Measurements from ENCODE around the gene EMP3.
"Not testable (repeated sequence)": the region's sequence is repeated elsewhere in the genome, so short reads cannot be mapped to it uniquely, and the experiment has no call there.

The EMP3 gene

DNA sequence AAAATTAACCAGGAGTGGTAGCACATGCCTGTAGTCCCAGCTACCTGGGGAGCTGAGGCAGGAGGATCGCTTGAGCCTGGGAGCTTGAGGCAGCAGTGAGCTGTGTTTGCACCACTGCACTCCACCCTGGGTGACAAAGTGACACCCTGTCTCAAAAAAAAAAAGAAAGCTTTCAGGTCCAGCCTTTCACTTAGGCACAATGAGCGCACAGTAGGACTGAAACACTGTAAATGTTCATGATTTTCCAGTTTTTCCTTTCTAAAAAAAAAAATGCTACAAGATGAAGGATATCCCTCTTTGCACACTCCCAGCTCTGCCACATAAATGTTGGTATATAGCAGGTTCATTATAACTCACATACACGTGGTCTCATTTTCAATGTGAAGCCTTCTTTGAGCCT, 37.6 kb upstream of the EMP3 start:
- H3K4me2 ChIP-seq (ENCODE audit: low read length): no peak overlapping the region
- H3K4me3 ChIP-seq (ENCODE audit: low read length): no peak overlapping the region
- H3K4me1 ChIP-seq (ENCODE audit: low read length): peaks cover 3% of the 10 kb centered on the region; the same call in 1 of the 2 replicates
- H3K27ac ChIP-seq (ENCODE audit: low read length): no peak overlapping the region
- H3K79me2 ChIP-seq (ENCODE audit: low read length): no peaks in the 10 kb centered on the region
- H3K9me3 ChIP-seq (ENCODE audit: insufficient read depth, low read length): peaks cover 6% of the 10 kb centered on the region
- H3K36me3 ChIP-seq (replicated peaks; ENCODE audit: low read depth, low read length): no peaks in the 10 kb centered on the region
- no peak overlapping the region for H2AFZ ChIP-seq (ENCODE audit: low read depth, low read length)
- H4K20me1 ChIP-seq (ENCODE audit: insufficient read depth, low read length): no peaks in the 10 kb centered on the region
- peaks cover 19% of the 10 kb centered on the region for H3K27me3 ChIP-seq (ENCODE audit: low read depth, low read length)
- no peak overlapping the region for H3K9ac ChIP-seq (ENCODE audit: low read length)
- TF ChIP-seq EZH2phosphoT487 (IDR thresholded peaks at IDR 0.05; ENCODE audit: low read depth): no peak
- TF ChIP-seq, protein P1, sequence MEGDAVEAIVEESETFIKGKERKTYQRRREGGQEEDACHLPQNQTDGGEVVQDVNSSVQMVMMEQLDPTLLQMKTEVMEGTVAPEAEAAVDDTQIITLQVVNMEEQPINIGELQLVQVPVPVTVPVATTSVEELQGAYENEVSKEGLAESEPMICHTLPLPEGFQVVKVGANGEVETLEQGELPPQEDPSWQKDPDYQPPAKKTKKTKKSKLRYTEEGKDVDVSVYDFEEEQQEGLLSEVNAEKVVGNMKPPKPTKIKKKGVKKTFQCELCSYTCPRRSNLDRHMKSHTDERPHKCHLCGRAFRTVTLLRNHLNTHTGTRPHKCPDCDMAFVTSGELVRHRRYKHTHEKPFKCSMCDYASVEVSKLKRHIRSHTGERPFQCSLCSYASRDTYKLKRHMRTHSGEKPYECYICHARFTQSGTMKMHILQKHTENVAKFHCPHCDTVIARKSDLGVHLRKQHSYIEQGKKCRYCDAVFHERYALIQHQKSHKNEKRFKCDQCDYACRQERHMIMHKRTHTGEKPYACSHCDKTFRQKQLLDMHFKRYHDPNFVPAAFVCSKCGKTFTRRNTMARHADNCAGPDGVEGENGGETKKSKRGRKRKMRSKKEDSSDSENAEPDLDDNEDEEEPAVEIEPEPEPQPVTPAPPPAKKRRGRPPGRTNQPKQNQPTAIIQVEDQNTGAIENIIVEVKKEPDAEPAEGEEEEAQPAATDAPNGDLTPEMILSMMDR (IDR thresholded peaks at IDR 0.05; ENCODE audit: low read depth, low read length): no peak

DNA sequence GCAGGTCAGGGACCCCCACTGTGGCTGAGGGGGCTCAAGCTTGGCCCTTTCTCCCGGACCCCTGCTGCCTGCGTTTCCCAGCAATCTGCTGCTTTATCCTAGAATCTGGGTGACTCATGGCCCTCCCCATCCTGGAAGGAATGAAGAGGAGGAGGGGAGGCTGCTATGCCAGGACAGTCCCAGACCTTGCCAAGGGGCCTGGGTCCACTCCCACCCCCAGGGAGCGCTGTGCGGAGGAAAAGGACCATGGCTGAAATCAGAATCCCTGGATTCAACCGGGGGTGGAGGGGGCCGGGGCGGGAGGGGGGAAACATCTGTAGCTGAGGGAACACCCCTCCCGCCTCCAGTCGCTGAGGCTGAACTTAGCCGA, 35.0 kb upstream of the EMP3 start:
- H3K9ac ChIP-seq (ENCODE audit: low read length): no peak overlapping the region

DNA sequence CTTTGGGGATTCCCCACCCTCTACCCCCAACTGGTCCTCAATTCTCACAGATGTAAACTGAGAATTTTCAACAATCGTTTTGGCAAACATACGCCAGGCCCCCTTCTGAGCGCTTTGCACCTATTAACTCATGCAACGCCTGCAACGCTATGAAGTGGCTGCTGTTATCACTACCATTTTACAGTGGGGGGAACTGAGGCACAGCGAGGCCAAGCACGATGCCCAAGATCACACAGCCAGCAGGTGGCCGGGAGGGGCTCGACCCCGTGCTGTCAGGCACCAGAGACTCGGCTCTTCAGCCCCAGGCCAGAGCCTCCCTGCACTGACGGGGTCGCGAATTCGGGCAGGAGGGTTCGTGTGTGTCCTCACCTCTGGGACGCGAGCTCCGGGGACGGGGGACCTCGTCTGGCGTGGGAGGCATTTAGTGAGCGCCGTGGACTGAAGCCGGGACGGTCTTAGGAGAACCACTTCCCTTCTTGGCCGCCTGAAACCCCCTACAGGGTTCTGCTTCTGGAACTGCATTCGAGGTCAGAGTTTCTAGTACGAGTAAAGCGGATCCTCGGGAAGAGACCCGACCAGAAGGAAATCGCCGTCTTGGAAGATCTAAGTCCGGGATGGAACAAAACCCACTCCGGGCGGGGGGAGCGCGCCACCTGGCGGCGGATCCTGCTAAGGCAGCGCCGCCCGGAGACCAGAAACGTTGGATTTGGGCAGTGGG, 34.4 kb upstream of the EMP3 start:
- no peak overlapping the region for H3K27ac ChIP-seq (ENCODE audit: low read length)

More for the DNA sequence above, 35.0 kb upstream of the EMP3 start:
- Histone ChIP-seq H3K4me3 (ENCODE audit: low read length) (peak overlapping the region; percentile 77), H3K4me1 (ENCODE audit: low read length) (peaks cover 3% of the 10 kb centered on the region; the same call in 1 of the 2 replicates), H4K20me1 (ENCODE audit: insufficient read depth, low read length) (no peaks in the 10 kb centered on the region), H3K9me3 (ENCODE audit: insufficient read depth, low read length) (no peaks in the 10 kb centered on the region; the same call in 1 of the 2 replicates), H3K27me3 (ENCODE audit: low read depth, low read length) (peaks cover 19% of the 10 kb centered on the region), H3K79me2 (ENCODE audit: low read length) (no peaks in the 10 kb centered on the region), H3K27ac (ENCODE audit: low read length) (no peak overlapping the region), H3K4me2 (ENCODE audit: low read length) (peak overlapping the region; percentile 95), H2AFZ (ENCODE audit: low read depth, low read length) (no peak overlapping the region), H3K36me3 (replicated peaks; ENCODE audit: low read depth, low read length) (no peaks in the 10 kb centered on the region)
- TF ChIP-seq, protein P1 (IDR thresholded peaks at IDR 0.05; ENCODE audit: low read depth, low read length): no peak
- TF ChIP-seq EZH2phosphoT487 (IDR thresholded peaks at IDR 0.05; ENCODE audit: low read depth): no peak

DNA sequence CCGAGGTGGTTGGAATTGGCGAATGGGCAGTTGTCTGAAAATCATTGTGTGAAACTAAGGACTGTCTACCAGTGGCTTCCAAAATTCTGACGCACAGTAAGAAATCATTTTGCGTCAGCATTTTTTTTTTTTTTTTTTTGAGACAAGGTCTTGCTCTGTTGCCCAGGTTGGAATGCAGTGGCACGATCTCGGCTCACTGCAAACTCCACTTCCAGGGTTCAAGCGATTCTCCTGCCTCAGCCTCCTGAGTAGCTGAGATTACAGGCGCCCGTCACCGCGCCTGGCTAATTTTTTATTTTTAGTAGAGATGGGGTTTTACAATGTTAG, 33.9 kb upstream of the EMP3 start:
- Histone ChIP-seq H3K4me3 (ENCODE audit: low read length) (peak overlapping the region; percentile 77), H3K27me3 (ENCODE audit: low read depth, low read length) (peaks cover 15% of the 10 kb centered on the region), H2AFZ (ENCODE audit: low read depth, low read length) (peak overlapping the region; percentile 82), H3K4me2 (ENCODE audit: low read length) (peak overlapping the region; percentile 95)
- H3K9me3 ChIP-seq (ENCODE audit: insufficient read depth, low read length); H3K4me1 ChIP-seq (ENCODE audit: low read length); H3K9ac ChIP-seq (ENCODE audit: low read length); H4K20me1 ChIP-seq (ENCODE audit: insufficient read depth, low read length); H3K79me2 ChIP-seq (ENCODE audit: low read length); H3K27ac ChIP-seq (ENCODE audit: low read length); H3K36me3 ChIP-seq (replicated peaks; ENCODE audit: low read depth, low read length): not testable (repeated sequence)

More for the DNA sequence above, 34.4 kb upstream of the EMP3 start:
- Histone ChIP-seq H3K9ac (ENCODE audit: low read length) (peak overlapping the region; percentile 38), H3K9me3 (ENCODE audit: insufficient read depth, low read length) (no peaks in the 10 kb centered on the region; the same call in 1 of the 2 replicates), H3K4me1 (ENCODE audit: low read length) (peaks cover 3% of the 10 kb centered on the region; the same call in 1 of the 2 replicates), H3K4me2 (ENCODE audit: low read length) (peak overlapping the region; percentile 95), H3K79me2 (ENCODE audit: low read length) (no peaks in the 10 kb centered on the region), H4K20me1 (ENCODE audit: insufficient read depth, low read length) (no peaks in the 10 kb centered on the region), H3K27me3 (ENCODE audit: low read depth, low read length) (peaks cover 20% of the 10 kb centered on the region), H3K4me3 (ENCODE audit: low read length) (peak overlapping the region; percentile 77), H3K36me3 (replicated peaks; ENCODE audit: low read depth, low read length) (no peaks in the 10 kb centered on the region), H2AFZ (ENCODE audit: low read depth, low read length) (peak overlapping the region; percentile 82)
- TF ChIP-seq, protein P1 (IDR thresholded peaks at IDR 0.05; ENCODE audit: low read depth, low read length): peak; percentile 98
- no peak for TF ChIP-seq EZH2phosphoT487 (IDR thresholded peaks at IDR 0.05; ENCODE audit: low read depth)

Measured in OCI-LY3 (cell line).